HG02981 (cell line): ENCODE results near the gene AURKB.
"Not testable (repeated sequence)": the region's sequence is repeated elsewhere in the genome, so short reads cannot be mapped to it uniquely, and the experiment has no call there.

Experiments
- ATAC-seq: cut with Tn5 transposase; IDR thresholded peaks from one replicate; pipeline ENCODE4 v1.9.1; 2021; ENCODE audit warnings: mild to moderate bottlenecking, moderate library complexity; ENCODE audit not compliant: unreplicated experiment

The AURKB gene

DNA sequence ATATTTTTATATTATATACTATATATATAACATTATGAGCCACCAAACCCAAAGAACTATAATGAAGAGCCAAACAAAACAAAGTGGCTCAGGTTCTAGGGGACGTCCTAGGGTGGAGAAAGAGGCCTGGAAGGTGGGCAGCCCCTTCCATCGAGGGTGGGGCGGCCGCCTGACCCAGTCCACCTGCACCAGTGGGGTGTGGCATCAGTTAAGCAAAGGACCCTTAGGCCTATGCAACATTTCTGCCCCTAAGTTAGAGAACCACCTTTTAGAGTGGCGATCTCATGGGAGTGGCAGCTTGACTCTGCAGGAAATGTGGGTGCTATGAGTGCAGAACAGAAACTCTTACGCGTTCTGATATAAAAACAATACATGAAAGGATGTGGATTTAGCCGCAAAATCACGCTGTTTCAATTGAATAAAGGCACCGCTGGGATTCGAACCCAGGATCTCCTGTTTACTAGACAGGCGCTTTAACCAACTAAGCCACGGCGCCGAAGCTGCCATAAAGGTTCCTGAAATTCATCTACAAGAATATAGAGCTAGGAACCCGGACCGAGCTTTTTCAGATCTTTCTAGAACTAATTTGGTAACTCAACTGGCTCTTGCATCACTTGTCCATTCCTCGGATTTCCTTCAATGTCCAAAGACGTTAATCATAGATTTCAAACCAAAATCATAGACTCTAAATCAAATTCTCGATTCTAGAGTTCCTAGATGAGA lies 15.6 kb upstream of the AURKB start:
- ATAC-seq: no peak

DNA sequence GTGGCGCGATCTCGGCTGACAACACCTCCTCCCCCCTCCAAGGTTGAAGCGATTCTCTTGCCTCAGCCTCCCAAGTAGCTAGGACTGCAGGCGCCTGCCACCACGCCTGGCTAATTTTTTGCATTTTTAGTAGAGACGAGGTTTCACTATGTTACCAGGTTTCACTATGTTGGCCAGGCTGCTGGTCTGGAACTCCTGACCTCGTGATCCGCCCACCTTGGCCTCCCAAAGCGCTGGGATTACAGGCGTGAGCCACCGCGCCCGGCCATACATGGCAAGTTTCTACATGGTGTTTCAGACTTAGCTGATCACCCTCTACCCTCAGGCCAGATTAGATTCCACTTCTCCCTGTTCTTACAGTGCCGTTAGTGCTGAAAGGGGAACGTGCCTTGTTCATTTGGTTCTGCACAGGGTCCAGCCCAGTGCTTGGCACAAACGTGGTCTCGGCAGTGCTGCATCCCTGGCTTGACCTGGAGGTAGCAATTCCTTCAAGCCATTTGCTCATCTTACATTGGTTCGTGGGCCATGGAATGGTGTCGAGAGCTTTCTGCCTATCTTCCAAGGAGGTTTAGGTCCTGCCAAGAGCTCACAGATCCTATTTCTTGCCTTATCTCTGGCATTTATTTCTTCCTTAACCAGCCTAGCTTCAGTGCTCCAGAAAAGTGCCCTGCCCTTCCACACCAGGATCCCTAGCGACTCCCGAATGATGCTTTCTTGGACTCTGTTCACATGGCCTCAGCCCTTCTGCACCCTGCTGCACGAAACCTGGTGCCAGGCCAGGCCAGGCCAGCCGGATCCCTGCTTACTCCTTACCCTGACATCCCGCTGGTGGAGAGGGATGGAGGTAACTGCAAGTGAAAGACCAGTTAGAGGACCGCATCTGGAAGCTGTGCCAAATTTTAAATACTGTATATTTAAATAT lies 14.8 kb upstream of the AURKB start:
- ATAC-seq: no peak

- ATAC-seq: peak; percentile 4
These were observed 13.2 kb upstream of the AURKB start for GRCh38 chr17:8223356-8224126.

DNA sequence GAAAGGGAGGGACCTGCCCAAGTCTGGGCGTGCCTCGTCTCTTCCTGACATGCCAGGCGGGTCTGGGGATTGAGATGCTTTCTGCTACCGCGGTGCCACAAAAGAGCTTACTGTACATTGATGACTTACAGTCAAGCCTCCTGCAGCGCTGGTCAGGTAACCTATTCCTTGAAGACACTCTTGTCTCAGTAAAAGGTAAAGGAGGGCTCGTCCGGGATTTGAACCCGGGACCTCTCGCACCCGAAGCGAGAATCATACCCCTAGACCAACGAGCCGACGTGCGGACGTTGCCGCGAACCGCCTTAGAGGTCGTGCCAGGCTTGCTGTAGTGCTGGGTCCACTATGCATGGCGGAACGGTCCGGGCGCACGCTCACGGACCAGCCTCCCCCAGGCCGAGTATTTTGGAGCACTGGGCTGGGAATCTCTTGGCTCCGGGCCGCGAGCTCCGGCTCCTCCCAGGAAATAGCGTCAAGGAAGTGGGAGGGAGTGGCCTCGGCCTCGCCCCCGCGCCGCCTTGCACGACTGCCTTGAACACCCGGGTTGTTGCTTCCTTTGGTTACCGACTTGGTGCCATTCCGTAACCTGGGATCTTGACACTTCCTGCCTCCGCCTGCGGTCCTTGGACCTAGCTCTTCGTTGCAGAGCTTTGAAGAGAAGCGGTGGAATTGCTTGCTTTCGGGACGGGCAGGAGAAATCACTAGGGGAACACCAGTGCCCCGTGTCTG lies 12.4 kb upstream of the AURKB start:
- ATAC-seq: peak; percentile 35

GRCh38 chr17:8222380-8222629 lies 11.9 kb upstream of the AURKB start:
- ATAC-seq: peak; percentile 32

DNA sequence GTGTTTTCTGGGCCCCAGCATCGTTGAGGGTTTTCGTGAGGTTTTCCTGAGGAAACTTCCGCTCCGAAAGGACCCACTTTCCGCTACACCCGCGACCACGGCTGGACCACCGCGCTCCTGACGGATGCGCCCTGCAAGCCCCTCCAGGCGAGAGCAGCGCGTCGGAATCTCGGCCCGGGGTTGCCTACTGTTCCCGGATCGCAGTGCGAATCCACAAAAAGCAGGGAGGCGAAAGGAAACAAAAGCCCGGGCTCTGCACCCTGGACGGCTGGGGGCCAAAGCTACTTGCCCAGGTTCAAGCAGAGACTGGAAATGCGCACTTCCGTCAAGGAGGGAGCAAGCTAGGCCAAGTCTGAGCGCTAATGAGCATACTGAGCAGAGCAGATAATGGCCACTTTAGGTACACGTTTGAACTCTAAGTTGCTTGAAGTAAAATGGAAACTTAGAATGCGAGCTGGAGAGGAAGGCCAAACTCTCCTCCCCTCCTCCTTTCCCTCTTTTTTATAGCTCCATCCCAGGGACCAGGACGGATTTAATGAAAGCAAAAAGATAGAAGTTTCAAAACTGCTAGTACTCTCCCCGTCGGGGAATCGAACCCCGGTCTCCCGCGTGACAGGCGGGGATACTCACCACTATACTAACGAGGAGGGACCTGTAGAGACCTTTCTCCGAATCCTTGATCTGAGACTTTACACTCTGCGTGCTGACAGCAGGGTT lies 11.4 kb upstream of the AURKB start:
- ATAC-seq: peak; percentile 33

GRCh38 chr17:8220783-8221662 lies 10.6 kb upstream of the AURKB start:
- no peak for ATAC-seq

GRCh38 chr17:8214000-8214399 lies 3.6 kb upstream of the AURKB start:
- ATAC-seq: not testable (repeated sequence)

DNA sequence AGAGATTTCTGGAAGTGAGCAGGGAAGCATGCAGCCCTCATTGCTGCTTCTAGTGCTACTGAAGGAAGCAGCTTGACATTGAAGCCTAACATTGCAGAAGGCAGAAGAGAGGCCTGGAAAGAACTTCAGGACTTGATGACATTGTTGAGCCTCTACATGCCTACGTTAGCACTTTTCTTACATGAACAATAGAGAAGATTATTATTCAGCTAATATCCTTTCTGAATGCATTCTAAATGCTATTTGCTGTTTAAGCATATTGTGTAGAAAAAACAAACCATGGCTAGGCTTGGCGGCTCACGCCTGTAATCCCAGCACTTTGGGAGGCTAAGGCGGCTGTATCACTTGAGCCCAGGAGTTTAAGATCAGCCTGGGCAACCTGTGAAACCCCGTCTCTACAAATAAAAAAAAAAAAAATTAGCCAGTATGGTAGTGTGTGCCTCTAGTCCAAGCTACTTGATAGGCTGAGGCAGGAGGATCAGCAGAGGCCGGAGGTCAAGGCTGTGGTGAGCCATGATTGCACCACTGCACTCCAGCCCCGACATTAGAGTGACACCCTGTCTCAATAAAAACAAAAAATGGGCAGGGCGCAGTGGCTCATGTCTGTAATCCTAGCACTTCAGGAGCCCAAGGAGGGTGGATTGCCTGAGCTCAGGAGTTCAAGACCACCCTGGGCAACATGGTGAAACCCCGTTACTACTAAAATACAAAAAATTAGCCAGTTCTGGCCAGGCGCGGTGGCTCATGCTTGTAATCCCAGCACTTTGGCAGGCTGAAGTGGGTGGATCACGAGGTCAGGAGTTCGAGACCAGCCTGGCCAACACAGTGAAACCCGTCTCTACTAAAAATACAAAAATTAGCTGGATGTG lies 2.2 kb upstream of the AURKB start:
- no peak for ATAC-seq

DNA sequence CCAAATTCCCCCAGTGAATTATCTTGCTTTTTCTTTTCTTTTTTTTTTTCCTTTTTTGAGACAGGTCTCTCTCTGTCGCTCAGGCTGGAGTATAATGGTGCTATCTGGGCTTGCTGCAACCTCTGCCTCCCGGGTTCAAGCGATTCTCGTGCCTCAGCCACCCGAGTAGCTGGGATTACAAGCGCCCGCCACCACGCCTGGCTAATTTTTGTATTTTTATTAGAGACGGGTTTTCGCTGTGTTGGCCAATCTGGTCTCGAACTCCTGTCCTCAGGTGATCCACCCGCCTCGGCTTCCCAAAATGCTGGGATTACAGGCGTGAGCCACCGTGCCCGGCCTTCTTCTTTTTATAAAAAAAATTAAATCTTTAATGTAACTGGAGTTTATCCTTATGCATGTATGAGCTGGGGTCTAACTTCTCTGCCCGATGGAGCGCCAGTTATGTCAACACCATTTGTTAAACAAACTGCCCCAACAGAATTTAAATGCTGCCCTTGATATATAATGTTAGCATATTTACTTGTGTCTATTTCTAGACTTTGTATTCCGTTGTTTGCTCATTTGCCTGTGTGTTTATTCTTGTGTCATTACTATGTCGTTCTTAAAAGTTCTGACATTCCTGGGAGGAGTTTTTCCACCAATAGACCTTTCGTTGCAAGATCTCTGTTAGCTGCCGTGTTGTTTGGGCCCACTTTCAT lies 535 bp upstream of the AURKB start:
- no peak for ATAC-seq

- ATAC-seq: no peak
These were observed 3.8 kb downstream of the AURKB start for GRCh38 chr17:8206536-8206935.

- no peak for ATAC-seq
These were observed 5.4 kb downstream of the AURKB start for GRCh38 chr17:8204761-8205555.

DNA sequence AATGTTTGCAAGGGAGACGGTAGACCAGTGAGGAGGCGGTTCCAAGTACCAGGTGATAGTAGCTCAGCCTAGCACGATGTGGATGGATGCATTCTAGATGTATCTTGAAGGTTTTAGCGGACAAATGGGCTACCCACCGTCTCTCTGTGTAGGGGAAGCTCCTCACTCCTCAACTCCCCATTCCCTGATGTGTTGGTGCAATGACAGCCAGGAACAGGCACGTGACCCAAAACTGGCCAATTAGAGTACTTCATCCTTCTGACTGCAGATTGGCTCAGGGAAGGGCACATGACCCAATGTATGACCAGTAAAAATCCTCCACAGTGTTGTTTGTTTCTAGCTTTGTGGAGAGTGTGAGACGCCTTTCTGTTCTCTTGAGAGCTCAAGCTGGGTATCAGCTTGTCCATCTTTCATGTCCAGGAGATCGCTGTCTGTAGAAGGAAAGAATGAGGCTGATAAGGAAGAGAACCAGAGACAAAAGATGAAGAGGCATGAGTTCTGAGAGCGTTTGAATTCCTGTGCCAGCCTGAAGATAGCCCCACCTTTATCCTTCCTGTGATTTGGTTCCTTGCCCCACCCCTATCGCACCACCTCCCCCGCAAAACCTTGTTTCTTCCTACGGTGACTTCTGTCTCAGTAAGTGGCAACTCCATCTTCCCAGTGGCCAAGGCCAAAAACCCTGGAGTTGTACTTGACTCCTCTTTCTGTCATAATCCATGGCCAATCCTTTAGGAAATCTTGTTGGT lies 18.1 kb downstream of the AURKB start:
- ATAC-seq: peak; percentile 31

- no peak for ATAC-seq
These were observed 19.9 kb downstream of the AURKB start for GRCh38 chr17:8190506-8190905.

DNA sequence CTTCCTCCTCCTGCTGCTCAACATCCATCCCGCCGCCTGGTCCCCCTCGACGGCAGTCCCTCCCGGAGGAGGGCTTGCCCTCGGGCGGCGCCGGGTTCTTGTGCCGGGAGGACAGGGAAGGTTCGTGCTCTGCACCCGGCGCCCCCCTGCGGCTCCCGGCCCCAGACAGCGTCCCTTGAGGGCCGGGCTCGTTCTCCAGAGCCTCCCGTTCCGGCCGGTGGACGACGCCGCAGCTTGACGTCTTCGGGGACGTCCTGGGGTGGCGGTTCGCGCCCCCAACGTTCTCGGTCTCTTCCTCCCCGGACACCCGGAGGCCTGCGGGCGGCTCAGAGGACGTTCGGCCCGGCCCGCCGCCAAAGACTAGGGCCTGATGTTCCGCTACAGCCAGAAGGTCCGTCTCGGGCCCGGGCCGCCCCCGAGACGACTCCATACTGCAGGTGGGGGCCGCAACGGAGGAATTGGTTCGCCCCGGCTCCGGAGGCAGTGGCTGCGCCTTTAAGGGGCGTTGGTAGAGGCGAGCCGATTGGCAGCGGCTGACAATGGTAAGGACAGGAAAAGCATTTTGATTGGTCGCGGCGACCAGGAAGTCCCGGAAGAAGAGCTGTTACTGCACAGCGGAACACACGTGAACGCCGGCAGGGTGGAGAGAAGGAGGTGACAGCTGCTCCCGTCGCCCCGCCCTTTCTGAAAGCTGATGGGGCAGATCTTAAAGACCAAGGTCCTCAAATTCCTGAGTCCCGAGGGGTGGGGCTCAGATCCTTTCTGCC lies 20.5 kb downstream of the AURKB start, which contains the start of gene BORCS6:
TSS of gene BORCS6 (minus strand) at position 470 of the 767 bp plus-strand sequence. CDS start at position 430, 40 bp downstream.
- peak; percentile 46 for ATAC-seq
